PFSK-1 (cell line): ENCODE measurements around the gene RGS19.

Experiments
- POLR2AphosphoS5 ChIP-seq: IDR thresholded peaks from 2 replicates; pipeline ENCODE4 v1.6.1; 2012; ENCODE audit warnings: low read depth, mild to moderate bottlenecking, control low read depth, low read length, moderate library complexity
- TAF1 ChIP-seq: IDR thresholded peaks from 2 replicates; pipeline ENCODE4 v1.6.1; 2012; ENCODE audit warnings: low read length, control low read depth, borderline replicate concordance; ENCODE audit not compliant: insufficient read depth

DNA sequence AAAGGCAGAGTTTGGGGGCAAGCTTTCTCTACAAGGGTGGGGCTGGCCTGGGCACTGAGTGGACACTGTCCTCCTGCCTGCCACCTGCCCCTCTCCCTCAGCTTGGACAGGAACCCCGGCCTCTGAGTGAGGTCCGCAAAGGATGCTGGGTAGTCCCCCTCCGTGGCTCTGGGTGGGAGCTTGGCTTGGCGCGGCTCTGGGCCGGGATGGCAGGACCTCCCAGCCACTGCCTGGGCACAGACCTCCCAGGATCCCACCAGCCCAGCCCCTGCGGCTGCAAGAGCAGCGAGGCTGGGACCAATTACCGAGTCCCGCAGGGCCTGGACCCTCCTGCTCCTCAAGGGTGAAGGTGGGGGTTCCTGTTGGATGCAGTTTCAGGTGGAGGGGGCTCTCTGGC is 27.0 kb downstream of the RGS19 start:
- TF ChIP-seq POLR2AphosphoS5 (no peak), TAF1 (no peak)
